ENCODE measurements around the gene ADARB1. TPM values are rescaled to one million over a fixed set of nuclear protein-coding genes. Genes with fewer than 3 reads are reported as not detected.

The ADARB1 gene
- total RNA-seq, 1 experiment from 2014 or later, result 15.8 TPM

DNA sequence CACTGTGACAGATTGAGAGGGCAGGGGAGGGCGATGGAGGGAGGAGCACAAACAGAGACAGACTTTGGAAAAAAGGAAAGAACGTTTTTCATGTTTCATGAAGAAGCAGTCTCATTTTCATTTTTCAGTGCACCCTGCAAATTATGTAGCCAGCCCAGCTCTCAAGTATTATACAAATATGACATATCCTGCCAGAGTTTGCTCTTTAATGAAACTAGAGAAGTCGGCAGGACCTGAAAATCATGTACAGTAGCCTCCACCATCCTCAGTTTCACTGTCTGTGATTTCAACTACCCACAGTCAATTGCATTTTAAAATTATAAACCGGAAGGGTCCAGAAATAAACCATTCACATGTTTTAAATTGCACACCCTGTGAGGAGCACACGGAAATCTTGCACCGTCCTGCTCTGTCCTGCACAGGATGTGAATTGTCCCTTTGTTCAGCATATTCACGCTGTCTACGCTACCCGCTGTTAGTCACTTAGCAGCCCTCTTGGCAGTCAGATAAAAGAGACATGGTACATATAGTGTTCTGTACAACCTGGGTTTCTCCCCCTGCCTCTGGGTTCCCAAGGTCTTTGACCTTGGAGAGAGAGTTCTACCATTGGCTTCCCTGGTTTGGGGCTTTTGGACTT lies 13.6 kb upstream of the ADARB1 start:
- Histone ChIP-seq H2AFZ (ENCODE audit: low read length) (no peak overlapping the region), H3K27me3 (ENCODE audit: insufficient read depth, low read length) (no peaks in the 10 kb centered on the region), H3K4me2 (ENCODE audit: insufficient read depth, insufficient read length, low read length) (no peak overlapping the region), H3K4me1 (ENCODE audit: insufficient read depth, low read length) (no peaks in the 10 kb centered on the region), H2BK20ac (ENCODE audit: low read depth, low read length, poor library complexity, severe bottlenecking) (no peak overlapping the region), H4K91ac (ENCODE audit: insufficient read length, low read depth, low read length) (no peak overlapping the region), H2BK15ac (ENCODE audit: low read depth, low read length) (no peak overlapping the region), H3K14ac (ENCODE audit: insufficient read depth, low read length) (no peak overlapping the region), H3T11ph (ENCODE audit: low read length) (no peak overlapping the region), H3K9me3 (ENCODE audit: control insufficient read depth, low read depth, low read length) (no peaks in the 10 kb centered on the region), H3K9ac (ENCODE audit: extremely low read depth, insufficient read length, low read length) (no peak overlapping the region), H3K23ac (ENCODE audit: insufficient read length, low read depth, low read length) (no peak overlapping the region), H3K79me1 (ENCODE audit: insufficient read depth, low read depth, low read length, poor library complexity, severe bottlenecking) (no peaks in the 10 kb centered on the region), H2AK5ac (ENCODE audit: insufficient read length, low read length) (no peak overlapping the region), H3K18ac (ENCODE audit: insufficient read length, low read depth, low read length) (no peak overlapping the region), H3K56ac (ENCODE audit: insufficient read length, low read depth, low read length) (no peak overlapping the region), H4K20me1 (ENCODE audit: control insufficient read depth, insufficient read depth, insufficient read length) (no peaks in the 10 kb centered on the region), H4K8ac (replicated peaks; ENCODE audit: insufficient read length, low read depth, low read length) (no peak overlapping the region), H4K5ac (ENCODE audit: insufficient read length, low read depth, low read length) (no peak overlapping the region), H3K4ac (ENCODE audit: low read depth, low read length) (no peak overlapping the region), H3K79me2 (ENCODE audit: insufficient read depth, low read length) (no peaks in the 10 kb centered on the region), H3K27ac (ENCODE audit: insufficient read length, low read depth, low read length) (no peak overlapping the region), H3K23me2 (ENCODE audit: insufficient read length, low read depth, low read length, poor library complexity, severe bottlenecking) (no peaks in the 10 kb centered on the region), H2BK120ac (ENCODE audit: low read depth, low read length, poor library complexity, severe bottlenecking) (no peak overlapping the region), H2BK5ac (ENCODE audit: insufficient read length, low read length) (no peak overlapping the region), H2BK12ac (ENCODE audit: insufficient read length, low read depth, low read length) (no peak overlapping the region)
- no peaks in the 10 kb centered on the region for H3K36me3 Mint-ChIP-seq (ENCODE audit: insufficient read depth in 1 of 3, low read depth in 3 of 3)
- H3K4me3 Mint-ChIP-seq, result no peak overlapping the region
- H3K27ac Mint-ChIP-seq, result no peak overlapping the region
- H3K4me1 Mint-ChIP-seq, result peaks cover 18 to 23% of the 10 kb centered on the region in 2 experiments
- no CpG with 5 or more reads among the region's 9 CpGs for WGBS (ENCODE audit: extremely low coverage, insufficient read length, low lambda C conversion rate)
- peaks cover 16% of the 10 kb centered on the region for H3K27me3 Mint-ChIP-seq (ENCODE audit: low read depth)
- TF ChIP-seq, protein P1, sequence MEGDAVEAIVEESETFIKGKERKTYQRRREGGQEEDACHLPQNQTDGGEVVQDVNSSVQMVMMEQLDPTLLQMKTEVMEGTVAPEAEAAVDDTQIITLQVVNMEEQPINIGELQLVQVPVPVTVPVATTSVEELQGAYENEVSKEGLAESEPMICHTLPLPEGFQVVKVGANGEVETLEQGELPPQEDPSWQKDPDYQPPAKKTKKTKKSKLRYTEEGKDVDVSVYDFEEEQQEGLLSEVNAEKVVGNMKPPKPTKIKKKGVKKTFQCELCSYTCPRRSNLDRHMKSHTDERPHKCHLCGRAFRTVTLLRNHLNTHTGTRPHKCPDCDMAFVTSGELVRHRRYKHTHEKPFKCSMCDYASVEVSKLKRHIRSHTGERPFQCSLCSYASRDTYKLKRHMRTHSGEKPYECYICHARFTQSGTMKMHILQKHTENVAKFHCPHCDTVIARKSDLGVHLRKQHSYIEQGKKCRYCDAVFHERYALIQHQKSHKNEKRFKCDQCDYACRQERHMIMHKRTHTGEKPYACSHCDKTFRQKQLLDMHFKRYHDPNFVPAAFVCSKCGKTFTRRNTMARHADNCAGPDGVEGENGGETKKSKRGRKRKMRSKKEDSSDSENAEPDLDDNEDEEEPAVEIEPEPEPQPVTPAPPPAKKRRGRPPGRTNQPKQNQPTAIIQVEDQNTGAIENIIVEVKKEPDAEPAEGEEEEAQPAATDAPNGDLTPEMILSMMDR (conservative IDR thresholded peaks at IDR 0.05), result no peak
- no peaks in the 10 kb centered on the region; a peak in 2 of 5 replicates for H3K9me3 Mint-ChIP-seq
- no peak for DNase-seq
